A673 (cell line): ENCODE data around the gene CHI3L2.

Experiments used
- EZH2 ChIP-seq: fragments of 200-600 bp; sonication (generic); IDR thresholded peaks from 2 replicates; pipeline ENCODE4 v1.6.1; 2017; ENCODE audit warnings: borderline replicate concordance, low read depth, mild to moderate bottlenecking, mixed read lengths, antibody characterized with exemption, low read length; ENCODE audit not compliant: poor library complexity, severe bottlenecking
- TF ChIP-seq, protein P1 (sequence below): fragments of 300-800, 200-600 bp; sonication (generic); conservative IDR thresholded peaks from 2 replicates; pipeline ENCODE4 v1.5.1; 2017; ENCODE audit warnings: low read depth, mild to moderate bottlenecking, antibody characterized with exemption, low read length, moderate library complexity, mixed read lengths

DNA sequence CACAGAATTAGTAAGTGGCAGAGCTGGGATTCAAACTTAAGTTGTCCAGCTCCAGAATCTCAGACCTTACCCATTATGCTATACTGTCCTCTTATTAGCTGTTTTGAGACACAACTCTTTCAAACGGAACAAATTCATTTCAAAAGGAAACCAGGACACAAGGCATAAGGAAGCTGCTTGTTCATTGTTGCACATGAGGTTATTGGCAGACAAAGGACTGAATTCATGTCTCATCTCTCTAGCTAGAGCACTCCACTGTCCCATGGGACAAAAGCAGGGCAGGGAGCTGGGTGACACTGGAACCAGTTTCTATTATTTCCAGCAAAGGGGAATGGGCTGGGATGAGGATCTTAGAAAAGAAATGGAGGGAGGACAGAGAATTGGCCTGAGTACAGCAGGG lies 26.4 kb downstream of the CHI3L2 start:
- TF ChIP-seq, protein P1, sequence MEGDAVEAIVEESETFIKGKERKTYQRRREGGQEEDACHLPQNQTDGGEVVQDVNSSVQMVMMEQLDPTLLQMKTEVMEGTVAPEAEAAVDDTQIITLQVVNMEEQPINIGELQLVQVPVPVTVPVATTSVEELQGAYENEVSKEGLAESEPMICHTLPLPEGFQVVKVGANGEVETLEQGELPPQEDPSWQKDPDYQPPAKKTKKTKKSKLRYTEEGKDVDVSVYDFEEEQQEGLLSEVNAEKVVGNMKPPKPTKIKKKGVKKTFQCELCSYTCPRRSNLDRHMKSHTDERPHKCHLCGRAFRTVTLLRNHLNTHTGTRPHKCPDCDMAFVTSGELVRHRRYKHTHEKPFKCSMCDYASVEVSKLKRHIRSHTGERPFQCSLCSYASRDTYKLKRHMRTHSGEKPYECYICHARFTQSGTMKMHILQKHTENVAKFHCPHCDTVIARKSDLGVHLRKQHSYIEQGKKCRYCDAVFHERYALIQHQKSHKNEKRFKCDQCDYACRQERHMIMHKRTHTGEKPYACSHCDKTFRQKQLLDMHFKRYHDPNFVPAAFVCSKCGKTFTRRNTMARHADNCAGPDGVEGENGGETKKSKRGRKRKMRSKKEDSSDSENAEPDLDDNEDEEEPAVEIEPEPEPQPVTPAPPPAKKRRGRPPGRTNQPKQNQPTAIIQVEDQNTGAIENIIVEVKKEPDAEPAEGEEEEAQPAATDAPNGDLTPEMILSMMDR, result no peak
- no peak for TF ChIP-seq EZH2
